Stimulated activated CD4-positive, alpha-beta T cell treated with anti-CD3 and anti-CD28 coated beads, Interleukin-2, amount 100 ng/mL, for 48 hours (primary cell): ENCODE data around the gene UNC79.

Experiments
- DNase-seq, 2 donors: peaks; one replicate each; pipeline ENCODE4 v3.0.0-alpha.2; 2020

The UNC79 gene

GRCh38 chr14:93733231-93733630, 302.5 kb downstream of the UNC79 start:
- DNase-seq: no peak

GRCh38 chr14:93733631-93734030, 302.9 kb downstream of the UNC79 start:
- DNase-seq: no peak

- DNase-seq: no peak
Measured at GRCh38 chr14:93734086-93734822, 303.5 kb downstream of the UNC79 start.

GRCh38 chr14:93735206-93735605, 304.5 kb downstream of the UNC79 start:
- DNase-seq: no peak

- no peak for DNase-seq
Measured at GRCh38 chr14:93736378-93737014, 305.8 kb downstream of the UNC79 start.

GRCh38 chr14:93737634-93738033, 306.9 kb downstream of the UNC79 start:
- DNase-seq: no peak

- no peak for DNase-seq
Measured at GRCh38 chr14:93741556-93742230, 311.0 kb downstream of the UNC79 start.

- no peak for DNase-seq
Measured at GRCh38 chr14:93742761-93743160, 312.0 kb downstream of the UNC79 start.

- no peak for DNase-seq
Measured at GRCh38 chr14:93743270-93744060, 312.7 kb downstream of the UNC79 start.

- DNase-seq: no peak
Measured at GRCh38 chr14:93744176-93744575, 313.4 kb downstream of the UNC79 start.

GRCh38 chr14:93744876-93745275, 314.1 kb downstream of the UNC79 start:
- DNase-seq: no peak

- no peak for DNase-seq
Measured at GRCh38 chr14:93745603-93746273, 315.0 kb downstream of the UNC79 start.

- DNase-seq: no peak
Measured at GRCh38 chr14:93747102-93747501, 316.4 kb downstream of the UNC79 start.

GRCh38 chr14:93747560-93747959, 316.8 kb downstream of the UNC79 start:
- no peak for DNase-seq

- no peak for DNase-seq
Measured at GRCh38 chr14:93748208-93749075, 317.7 kb downstream of the UNC79 start.

- DNase-seq: no peak
Measured at GRCh38 chr14:93749076-93749420, 318.3 kb downstream of the UNC79 start.

- DNase-seq: no peak
Measured at GRCh38 chr14:93751946-93752655, 321.4 kb downstream of the UNC79 start.

GRCh38 chr14:93752980-93753561, 322.3 kb downstream of the UNC79 start:
- DNase-seq: no peak

- no peak for DNase-seq
Measured at GRCh38 chr14:93753647-93754046, 322.9 kb downstream of the UNC79 start.

- DNase-seq: no peak
Measured at GRCh38 chr14:93757206-93757605, 326.5 kb downstream of the UNC79 start.
